HFF-Myc (cell line): Measurements from ENCODE around the gene ACTN1.

ENCODE experiments used
- DNase-seq: peaks from one replicate; pipeline ENCODE4 v3.0.0-alpha.2; 2011; ENCODE audit warnings: low read depth; ENCODE audit errors: extremely low read depth
- H3K4me3 ChIP-seq: replicated peaks from 2 replicates; pipeline ENCODE4 v1.5.1; 2011; ENCODE audit warnings: low read depth, mild to moderate bottlenecking, control low read depth, low read length
- CTCF ChIP-seq: IDR thresholded peaks from 2 replicates; pipeline ENCODE4 v1.5.1; 2012; ENCODE audit warnings: mild to moderate bottlenecking, low read depth, low read length, control low read depth; ENCODE audit errors: missing control alignments

Gene ACTN1

GRCh38 chr14:68942296-68943035 lies 36.6 kb downstream of the ACTN1 start:
- H3K4me3 ChIP-seq: no peak overlapping the region
- no peak for TF ChIP-seq CTCF
- no peak for DNase-seq

GRCh38 chr14:68941820-68942219 lies 37.3 kb downstream of the ACTN1 start:
- DNase-seq: no peak
- no peak overlapping the region for H3K4me3 ChIP-seq
- peak; percentile 23 for TF ChIP-seq CTCF

- no peak overlapping the region for H3K4me3 ChIP-seq
- TF ChIP-seq CTCF: no peak
- DNase-seq: no peak
Measured at GRCh38 chr14:68940614-68941185, 38.4 kb downstream of the ACTN1 start.

GRCh38 chr14:68939893-68940613 lies 39.0 kb downstream of the ACTN1 start:
- DNase-seq: peak; percentile 69
- TF ChIP-seq CTCF: no peak
- H3K4me3 ChIP-seq: no peak overlapping the region

GRCh38 chr14:68939181-68939892 lies 39.8 kb downstream of the ACTN1 start:
- no peak overlapping the region for H3K4me3 ChIP-seq
- TF ChIP-seq CTCF: no peak

GRCh38 chr14:68938271-68939150 lies 40.6 kb downstream of the ACTN1 start:
- no peak overlapping the region for H3K4me3 ChIP-seq
- no peak for DNase-seq
- TF ChIP-seq CTCF: no peak

More at GRCh38 chr14:68939181-68939892, 39.8 kb downstream of the ACTN1 start:
- DNase-seq: no peak
